HK-2 (cell line): ENCODE data around the gene MEI1.

Source experiments
- DNase-seq: peaks from one replicate; pipeline ENCODE4 v3.0.0-alpha.2; 2018; ENCODE audit not compliant: unreplicated experiment

Gene MEI1

GRCh38 chr22:41742918-41743317 lies 43.6 kb downstream of the MEI1 start:
- DNase-seq, result no peak

- DNase-seq, result no peak
Measured at GRCh38 chr22:41745968-41746367, 46.7 kb downstream of the MEI1 start.

GRCh38 chr22:41746567-41747400 lies 47.5 kb downstream of the MEI1 start:
- peak; percentile 71 for DNase-seq

GRCh38 chr22:41752011-41752970 lies 53.0 kb downstream of the MEI1 start:
- no peak for DNase-seq

GRCh38 chr22:41753984-41754383 lies 54.7 kb downstream of the MEI1 start:
- DNase-seq, result no peak

- no peak for DNase-seq
Measured at GRCh38 chr22:41757502-41757901, 58.2 kb downstream of the MEI1 start.

- DNase-seq, result no peak
Measured at GRCh38 chr22:41758231-41758630, 58.9 kb downstream of the MEI1 start.

GRCh38 chr22:41762980-41763779 lies 63.9 kb downstream of the MEI1 start:
- DNase-seq, result no peak

- DNase-seq, result no peak
Measured at GRCh38 chr22:41766476-41766875, 67.2 kb downstream of the MEI1 start.

GRCh38 chr22:41768430-41768829 lies 69.1 kb downstream of the MEI1 start:
- peak; percentile 29 for DNase-seq

- DNase-seq, result no peak
Measured at GRCh38 chr22:41770715-41771468, 71.6 kb downstream of the MEI1 start.

- no peak for DNase-seq
Measured at GRCh38 chr22:41772198-41772597, 72.9 kb downstream of the MEI1 start.

GRCh38 chr22:41772645-41773044 lies 73.3 kb downstream of the MEI1 start:
- DNase-seq, result no peak

- DNase-seq, result no peak
Measured at GRCh38 chr22:41775338-41775737, 76.0 kb downstream of the MEI1 start.

GRCh38 chr22:41775976-41776375 lies 76.7 kb downstream of the MEI1 start:
- peak; percentile 50 for DNase-seq

- no peak for DNase-seq
Measured at GRCh38 chr22:41776381-41776780, 77.1 kb downstream of the MEI1 start.

GRCh38 chr22:41777749-41778425 lies 78.6 kb downstream of the MEI1 start:
- DNase-seq, result no peak

- DNase-seq, result no peak
Measured at GRCh38 chr22:41779929-41780505, 80.7 kb downstream of the MEI1 start.

GRCh38 chr22:41780746-41781505 lies 81.6 kb downstream of the MEI1 start:
- DNase-seq, result no peak
